ENCODE results near the gene OXA1L. TPM values are rescaled to one million over a fixed set of nuclear protein-coding genes. Genes with fewer than 3 reads are reported as not detected.
A peak's percentile ranks its signal among the peaks of the same experiment; 100 is the strongest.

OXA1L gene
- total RNA-seq, 2 donors from 2014 or later, result 114 TPM

- H3K36me3 Mint-ChIP-seq (ENCODE audit: low read depth), result peaks cover 3% of the 10 kb centered on the region
- no peaks in the 10 kb centered on the region for H3K27me3 Mint-ChIP-seq (ENCODE audit: insufficient read depth)
- H3K27ac Mint-ChIP-seq, result no peak overlapping the region
- Histone ChIP-seq H3K27ac (ENCODE audit: low read depth, low read length) (no peak overlapping the region), H3K9me3 (ENCODE audit: control insufficient read depth, low read length) (no peaks in the 10 kb centered on the region), H3K4me3 (ENCODE audit: low read length) (no peak overlapping the region), H3K27me3 (ENCODE audit: control insufficient read depth, insufficient read depth, low read length, poor library complexity, severe bottlenecking) (no peaks in the 10 kb centered on the region), H3K4me1 (ENCODE audit: control insufficient read depth, insufficient read depth, low read length) (no peaks in the 10 kb centered on the region), H3K9ac (ENCODE audit: extremely low read depth, low read length, poor library complexity, severe bottlenecking) (no peak overlapping the region), H3K36me3 (ENCODE audit: control insufficient read depth, insufficient read depth, low read length) (no peaks in the 10 kb centered on the region)
- 75 to 100% methylated on average over 1 to 5 of the region's 5 CpGs for WGBS, 2 experiments (ENCODE audit: insufficient coverage in 1 of 2, insufficient read length in 1 of 2)
- no peaks in the 10 kb centered on the region for H3K9me3 Mint-ChIP-seq
- no peak overlapping the region for H3K4me3 Mint-ChIP-seq
- DNase-seq, result no peak
- TF ChIP-seq CTCF (conservative IDR thresholded peaks at IDR 0.05), result no peak
- H3K4me1 Mint-ChIP-seq, result peaks cover 10% of the 10 kb centered on the region
These were observed 42.1 kb downstream of the OXA1L start for GRCh38 chr14:22808388-22809209.

GRCh38 chr14:22811722-22812121, 45.2 kb downstream of the OXA1L start:
- 91 to 94% methylated on average over 2 of the region's 2 CpGs for WGBS, 2 experiments (ENCODE audit: insufficient coverage in 1 of 2, insufficient read length in 1 of 2)
- H3K36me3 ChIP-seq (ENCODE audit: control insufficient read depth, insufficient read depth, low read length), result no peaks in the 10 kb centered on the region
- DNase-seq, result no peak
- H3K36me3 Mint-ChIP-seq (ENCODE audit: low read depth), result no peaks in the 10 kb centered on the region
- peaks cover 3% of the 10 kb centered on the region for H3K4me1 ChIP-seq (ENCODE audit: control insufficient read depth, insufficient read depth, low read length)
- no peak overlapping the region for H3K4me3 Mint-ChIP-seq
- no peak for TF ChIP-seq CTCF (conservative IDR thresholded peaks at IDR 0.05)
- no peaks in the 10 kb centered on the region for H3K9me3 Mint-ChIP-seq
- H3K9me3 ChIP-seq (ENCODE audit: control insufficient read depth, low read length), result no peaks in the 10 kb centered on the region
- no peaks in the 10 kb centered on the region for H3K27me3 Mint-ChIP-seq (ENCODE audit: insufficient read depth)
- no peak overlapping the region for H3K27ac Mint-ChIP-seq
- no peak overlapping the region for H3K9ac ChIP-seq (ENCODE audit: extremely low read depth, low read length, poor library complexity, severe bottlenecking)
- no peak overlapping the region for H3K4me3 ChIP-seq (ENCODE audit: low read length)
- H3K27ac ChIP-seq (ENCODE audit: low read depth, low read length), result no peak overlapping the region
- H3K27me3 ChIP-seq (ENCODE audit: control insufficient read depth, insufficient read depth, low read length, poor library complexity, severe bottlenecking), result no peaks in the 10 kb centered on the region
- H3K4me1 Mint-ChIP-seq, result peaks cover 27% of the 10 kb centered on the region

GRCh38 chr14:22812744-22813143, 46.3 kb downstream of the OXA1L start:
- peak; percentile 78 for DNase-seq
- no peaks in the 10 kb centered on the region for H3K36me3 Mint-ChIP-seq (ENCODE audit: low read depth)
- no peaks in the 10 kb centered on the region for H3K27me3 Mint-ChIP-seq (ENCODE audit: insufficient read depth)
- Histone ChIP-seq H3K27ac (ENCODE audit: low read depth, low read length) (no peak overlapping the region), H3K36me3 (ENCODE audit: control insufficient read depth, insufficient read depth, low read length) (no peaks in the 10 kb centered on the region), H3K4me3 (ENCODE audit: low read length) (no peak overlapping the region), H3K27me3 (ENCODE audit: control insufficient read depth, insufficient read depth, low read length, poor library complexity, severe bottlenecking) (no peaks in the 10 kb centered on the region), H3K9ac (ENCODE audit: extremely low read depth, low read length, poor library complexity, severe bottlenecking) (no peak overlapping the region), H3K4me1 (ENCODE audit: control insufficient read depth, insufficient read depth, low read length) (peaks cover 3% of the 10 kb centered on the region), H3K9me3 (ENCODE audit: control insufficient read depth, low read length) (no peaks in the 10 kb centered on the region)
- no peak overlapping the region for H3K4me3 Mint-ChIP-seq
- WGBS, 2 experiments (ENCODE audit: insufficient coverage in 1 of 2, insufficient read length in 1 of 2), result 89 to 100% methylated on average over 1 to 4 of the region's 4 CpGs
- H3K27ac Mint-ChIP-seq, result no peak overlapping the region
- H3K4me1 Mint-ChIP-seq, result peaks cover 22% of the 10 kb centered on the region
- TF ChIP-seq CTCF (conservative IDR thresholded peaks at IDR 0.05), result peak; percentile 68
- no peaks in the 10 kb centered on the region for H3K9me3 Mint-ChIP-seq

Measured in endodermal cell (in vitro differentiated cells).